Neural progenitor cell (in vitro differentiated cells): ENCODE results near the gene TMUB1.

ENCODE experiments used
- CTCF ChIP-seq: fragments of 200-600 bp; sonication (generic); IDR thresholded peaks from 2 replicates; pipeline ENCODE4 v1.5.1; 2017; ENCODE audit warnings: antibody characterized with exemption, mild to moderate bottlenecking
- EZH2phosphoT487 ChIP-seq: fragments of 200-600 bp; sonication (generic); IDR thresholded peaks from 2 replicates; pipeline ENCODE4 v1.6.1; 2017; ENCODE audit warnings: antibody characterized with exemption

- TF ChIP-seq CTCF (no peak), EZH2phosphoT487 (no peak)
These were observed 43.3 kb downstream of the TMUB1 start for GRCh38 chr7:151039850-151040548.
